DLD1 (cell line): Measurements from ENCODE around the gene SKOR2.

Experiments
- in situ Hi-C: cut with HindIII; loops from 2 replicates; pipeline ENCODE4 v1.10.0; 2017; ENCODE audit warnings: low sequenced_read_pairs

Gene SKOR2

GRCh38 chr18:47260924-47261701, 9.7 kb upstream of the SKOR2 start:
- in situ Hi-C loops: no loop called here

GRCh38 chr18:47260120-47260923, 8.9 kb upstream of the SKOR2 start:
- in situ Hi-C loops: no loop called here

- in situ Hi-C loops: no loop called here
Measured at GRCh38 chr18:47254341-47254939, 3.0 kb upstream of the SKOR2 start.

- in situ Hi-C loops: no loop called here
Measured at GRCh38 chr18:47253101-47253654, 1.7 kb upstream of the SKOR2 start.

GRCh38 chr18:47250391-47251046, 941 bp downstream of the SKOR2 start:
- in situ Hi-C loops: no loop called here

- in situ Hi-C loops: no loop called here
Measured at GRCh38 chr18:47249314-47249981, 2.0 kb downstream of the SKOR2 start.

GRCh38 chr18:47248604-47249313, 2.7 kb downstream of the SKOR2 start:
- in situ Hi-C loops: no loop called here

- in situ Hi-C loops: no loop called here
Measured at GRCh38 chr18:47248115-47248603, 3.3 kb downstream of the SKOR2 start.

GRCh38 chr18:47247416-47248114, 3.9 kb downstream of the SKOR2 start:
- in situ Hi-C loops: no loop called here

GRCh38 chr18:47247036-47247415, 4.4 kb downstream of the SKOR2 start:
- in situ Hi-C loops: no loop called here

- in situ Hi-C loops: no loop called here
Measured at GRCh38 chr18:47246027-47246971, 5.2 kb downstream of the SKOR2 start.

- in situ Hi-C loops: no loop called here
Measured at GRCh38 chr18:47244086-47244485, 7.4 kb downstream of the SKOR2 start.

GRCh38 chr18:47235096-47235495, 16.4 kb downstream of the SKOR2 start:
- in situ Hi-C loops: no loop called here

GRCh38 chr18:47226660-47227059, 24.8 kb downstream of the SKOR2 start:
- in situ Hi-C loops: no loop called here

- in situ Hi-C loops: no loop called here
Measured at GRCh38 chr18:47215554-47216138, 35.8 kb downstream of the SKOR2 start.

- in situ Hi-C loops: no loop called here
Measured at GRCh38 chr18:47209171-47209570, 42.3 kb downstream of the SKOR2 start.

- in situ Hi-C loops: no loop called here
Measured at GRCh38 chr18:47206945-47207637, 44.4 kb downstream of the SKOR2 start.
